ENCODE measurements around the gene DHRSX.
"Not testable (repeated sequence)": the region's sequence is repeated elsewhere in the genome, so short reads cannot be mapped to it uniquely, and the experiment has no call there.

- TF ChIP-seq CTCF (IDR thresholded peaks at IDR 0.05); EZH2 (IDR thresholded peaks at IDR 0.05; ENCODE audit: borderline replicate concordance, insufficient read depth, low read depth, low read length, poor library complexity, severe bottlenecking): not testable (repeated sequence)
These were observed 37.3 kb downstream of the DHRSX start for GRCh38 chrX:2463481-2463880.
